ENCODE data around the gene KREMEN2. TPM values are rescaled to one million over a fixed set of nuclear protein-coding genes. Genes with fewer than 3 reads are reported as not detected.
A peak's percentile ranks its signal among the peaks of the same experiment; 100 is the strongest.

Gene KREMEN2
- total and polyA plus RNA-seq, 9 of the 15 experiments (the other 6 are each of a cell fraction or from before 2014, with no cell fraction given), result 0.04 to 7.7 (median 1.5) TPM; not detected in 1

DNA sequence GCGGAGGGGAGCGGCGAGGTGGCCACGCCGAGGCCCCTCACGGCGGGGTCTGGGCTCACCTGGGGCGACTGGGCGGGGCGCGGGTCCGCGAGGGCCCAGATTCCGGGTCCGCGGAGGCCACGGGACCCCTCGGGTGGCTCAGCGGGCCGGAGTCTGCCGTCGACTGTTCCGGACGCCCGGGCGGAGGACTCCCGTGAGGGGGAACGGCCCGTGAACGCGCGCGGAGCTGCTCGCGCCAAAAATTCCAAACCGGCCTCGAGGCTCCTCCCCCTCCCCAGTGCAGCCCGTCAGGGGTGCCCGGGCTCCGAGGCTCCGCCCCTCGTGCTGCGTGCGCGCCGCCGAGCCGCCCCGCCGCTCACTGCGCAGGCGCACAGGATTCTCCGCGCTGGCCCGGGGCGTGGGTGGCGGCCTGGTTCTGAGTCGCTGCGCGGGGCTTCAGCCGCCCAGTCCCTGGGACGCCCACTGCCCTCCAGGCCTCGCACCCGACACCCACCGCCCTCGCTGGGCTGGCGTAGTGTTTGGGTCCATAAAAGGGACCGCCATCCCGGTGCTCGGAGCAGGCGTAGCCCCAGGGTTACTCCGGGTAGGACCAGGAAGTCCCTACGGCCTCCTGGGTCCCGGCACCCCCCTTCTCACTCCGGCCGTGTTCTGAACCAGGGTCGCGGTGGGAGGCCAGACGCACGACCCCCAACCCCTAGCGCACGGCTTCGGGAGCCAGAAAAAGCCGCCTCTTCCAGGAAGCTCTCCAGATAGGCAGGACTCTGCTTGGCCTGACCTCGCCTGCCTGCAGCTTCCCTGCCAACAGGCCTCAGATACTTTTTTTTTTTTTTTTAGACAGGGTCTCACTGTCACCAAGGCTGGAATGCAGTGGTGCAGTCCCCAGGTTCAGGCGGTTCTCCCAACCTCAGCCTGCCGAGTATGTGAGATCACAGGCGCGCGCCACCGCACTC, 16.4 kb downstream of the KREMEN2 start, which contains the start of gene PKMYT1 (continued):
- TF ChIP-seq, protein P1, sequence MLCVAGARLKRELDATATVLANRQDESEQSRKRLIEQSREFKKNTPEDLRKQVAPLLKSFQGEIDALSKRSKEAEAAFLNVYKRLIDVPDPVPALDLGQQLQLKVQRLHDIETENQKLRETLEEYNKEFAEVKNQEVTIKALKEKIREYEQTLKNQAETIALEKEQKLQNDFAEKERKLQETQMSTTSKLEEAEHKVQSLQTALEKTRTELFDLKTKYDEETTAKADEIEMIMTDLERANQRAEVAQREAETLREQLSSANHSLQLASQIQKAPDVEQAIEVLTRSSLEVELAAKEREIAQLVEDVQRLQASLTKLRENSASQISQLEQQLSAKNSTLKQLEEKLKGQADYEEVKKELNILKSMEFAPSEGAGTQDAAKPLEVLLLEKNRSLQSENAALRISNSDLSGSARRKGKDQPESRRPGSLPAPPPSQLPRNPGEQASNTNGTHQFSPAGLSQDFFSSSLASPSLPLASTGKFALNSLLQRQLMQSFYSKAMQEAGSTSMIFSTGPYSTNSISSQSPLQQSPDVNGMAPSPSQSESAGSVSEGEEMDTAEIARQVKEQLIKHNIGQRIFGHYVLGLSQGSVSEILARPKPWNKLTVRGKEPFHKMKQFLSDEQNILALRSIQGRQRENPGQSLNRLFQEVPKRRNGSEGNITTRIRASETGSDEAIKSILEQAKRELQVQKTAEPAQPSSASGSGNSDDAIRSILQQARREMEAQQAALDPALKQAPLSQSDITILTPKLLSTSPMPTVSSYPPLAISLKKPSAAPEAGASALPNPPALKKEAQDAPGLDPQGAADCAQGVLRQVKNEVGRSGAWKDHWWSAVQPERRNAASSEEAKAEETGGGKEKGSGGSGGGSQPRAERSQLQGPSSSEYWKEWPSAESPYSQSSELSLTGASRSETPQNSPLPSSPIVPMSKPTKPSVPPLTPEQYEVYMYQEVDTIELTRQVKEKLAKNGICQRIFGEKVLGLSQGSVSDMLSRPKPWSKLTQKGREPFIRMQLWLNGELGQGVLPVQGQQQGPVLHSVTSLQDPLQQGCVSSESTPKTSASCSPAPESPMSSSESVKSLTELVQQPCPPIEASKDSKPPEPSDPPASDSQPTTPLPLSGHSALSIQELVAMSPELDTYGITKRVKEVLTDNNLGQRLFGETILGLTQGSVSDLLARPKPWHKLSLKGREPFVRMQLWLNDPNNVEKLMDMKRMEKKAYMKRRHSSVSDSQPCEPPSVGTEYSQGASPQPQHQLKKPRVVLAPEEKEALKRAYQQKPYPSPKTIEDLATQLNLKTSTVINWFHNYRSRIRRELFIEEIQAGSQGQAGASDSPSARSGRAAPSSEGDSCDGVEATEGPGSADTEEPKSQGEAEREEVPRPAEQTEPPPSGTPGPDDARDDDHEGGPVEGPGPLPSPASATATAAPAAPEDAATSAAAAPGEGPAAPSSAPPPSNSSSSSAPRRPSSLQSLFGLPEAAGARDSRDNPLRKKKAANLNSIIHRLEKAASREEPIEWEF (CRISPR knock-in tag; IDR thresholded peaks at IDR 0.05), result no peak
- TF ChIP-seq, protein P2, sequence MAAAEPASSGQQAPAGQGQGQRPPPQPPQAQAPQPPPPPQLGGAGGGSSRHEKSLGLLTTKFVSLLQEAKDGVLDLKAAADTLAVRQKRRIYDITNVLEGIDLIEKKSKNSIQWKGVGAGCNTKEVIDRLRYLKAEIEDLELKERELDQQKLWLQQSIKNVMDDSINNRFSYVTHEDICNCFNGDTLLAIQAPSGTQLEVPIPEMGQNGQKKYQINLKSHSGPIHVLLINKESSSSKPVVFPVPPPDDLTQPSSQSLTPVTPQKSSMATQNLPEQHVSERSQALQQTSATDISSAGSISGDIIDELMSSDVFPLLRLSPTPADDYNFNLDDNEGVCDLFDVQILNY (CRISPR knock-in tag; IDR thresholded peaks at IDR 0.05), result no peak; the same call in 1 of the 2 replicates
- TF ChIP-seq POLR2A (conservative IDR thresholded peaks at IDR 0.05), result peak; percentile 93
- no peak for TF ChIP-seq FOXJ3 (CRISPR knock-in tag; IDR thresholded peaks at IDR 0.05)
- TF ChIP-seq COPS2 (conservative IDR thresholded peaks at IDR 0.05), result no peak
- TF ChIP-seq ESRRA (IDR thresholded peaks at IDR 0.05; ENCODE audit: borderline replicate concordance, low read depth), result peak; percentile 30; the same call in 1 of the 2 replicates
- peak; percentile 64; the same call in 1 of the 2 replicates for TF ChIP-seq ERF (CRISPR knock-in tag; IDR thresholded peaks at IDR 0.05)
- peak; percentile 39; the same call in 1 of the 2 replicates for TF ChIP-seq MTA1 (IDR thresholded peaks at IDR 0.05; ENCODE audit: borderline replicate concordance)
- TF ChIP-seq ZNF589 (CRISPR knock-in tag; IDR thresholded peaks at IDR 0.05; ENCODE audit: low read depth), result no peak
- no peak for TF ChIP-seq RNF2 (IDR thresholded peaks at IDR 0.05)
- peak; percentile 63 for TF ChIP-seq EP400 (IDR thresholded peaks at IDR 0.05)

Data from K562 (cell line).